AG09309 (cell line): ENCODE data around the gene ECM2.

Source experiments
- DNase-seq: peaks from one replicate; pipeline ENCODE4 v3.0.0-alpha.2; 2010; ENCODE audit warnings: low read depth
- H3K4me3 ChIP-seq: 2 replicates; pipeline ENCODE4 v1.5.1; 2011; ENCODE audit warnings: mild to moderate bottlenecking, low read depth, low read length, moderate library complexity; ENCODE audit not compliant: control insufficient read depth
- CTCF ChIP-seq: IDR thresholded peaks from 2 replicates; pipeline ENCODE4 v1.5.1; 2011; ENCODE audit warnings: mild to moderate bottlenecking, low read depth, low read length, inconsistent platforms; ENCODE audit not compliant: insufficient read depth, control insufficient read depth; ENCODE audit errors: missing control alignments

Gene ECM2

GRCh38 chr9:92476962-92477361, 58.8 kb downstream of the ECM2 start:
- TF ChIP-seq CTCF = no peak
- H3K4me3 ChIP-seq = no peak overlapping the region
- DNase-seq = no peak

- no peak for DNase-seq
- TF ChIP-seq CTCF = no peak
- no peak overlapping the region for H3K4me3 ChIP-seq
Measured at GRCh38 chr9:92474587-92474986, 61.2 kb downstream of the ECM2 start.

GRCh38 chr9:92468206-92468605, 67.6 kb downstream of the ECM2 start:
- DNase-seq = peak; percentile 23
- TF ChIP-seq CTCF = no peak

GRCh38 chr9:92467511-92467910, 68.3 kb downstream of the ECM2 start:
- DNase-seq = no peak
- TF ChIP-seq CTCF = no peak
- no peak overlapping the region for H3K4me3 ChIP-seq

More at GRCh38 chr9:92468206-92468605, 67.6 kb downstream of the ECM2 start:
- no peak overlapping the region for H3K4me3 ChIP-seq

GRCh38 chr9:92467041-92467440, 68.7 kb downstream of the ECM2 start:
- no peak overlapping the region for H3K4me3 ChIP-seq
- no peak for DNase-seq
- TF ChIP-seq CTCF = no peak

GRCh38 chr9:92463984-92464383, 71.8 kb downstream of the ECM2 start:
- no peak overlapping the region for H3K4me3 ChIP-seq
- DNase-seq = peak; percentile 78
- no peak for TF ChIP-seq CTCF

- no peak for TF ChIP-seq CTCF
- H3K4me3 ChIP-seq = no peak overlapping the region
Measured at GRCh38 chr9:92463387-92463786, 72.4 kb downstream of the ECM2 start.

More at GRCh38 chr9:92463387-92463786, 72.4 kb downstream of the ECM2 start:
- DNase-seq = no peak
